OCI-M2 (cell line): ENCODE measurements around the gene NTSR2.

Experiments
- DNase-seq: peaks from one replicate; lab custom pipeline; 2025; ENCODE audit not compliant: unreplicated experiment; lab: John Stamatoyannopoulos, UW

The NTSR2 gene

GRCh38 chr2:11630855-11631254 lies 39.1 kb downstream of the NTSR2 start:
- DNase-seq = no peak

- DNase-seq = no peak
Observed at GRCh38 chr2:11629851-11630250, 40.1 kb downstream of the NTSR2 start.

GRCh38 chr2:11629215-11629614 lies 40.8 kb downstream of the NTSR2 start:
- no peak for DNase-seq

GRCh38 chr2:11628675-11629074 lies 41.3 kb downstream of the NTSR2 start:
- DNase-seq = no peak

GRCh38 chr2:11625671-11626070 lies 44.3 kb downstream of the NTSR2 start:
- no peak for DNase-seq

GRCh38 chr2:11624893-11625292 lies 45.1 kb downstream of the NTSR2 start:
- DNase-seq = no peak

- no peak for DNase-seq
Observed at GRCh38 chr2:11622611-11623010, 47.4 kb downstream of the NTSR2 start.

- DNase-seq = no peak
Observed at GRCh38 chr2:11621410-11621809, 48.6 kb downstream of the NTSR2 start.

GRCh38 chr2:11618708-11619062 lies 51.3 kb downstream of the NTSR2 start:
- no peak for DNase-seq

GRCh38 chr2:11617984-11618707 lies 51.8 kb downstream of the NTSR2 start:
- no peak for DNase-seq

- no peak for DNase-seq
Observed at GRCh38 chr2:11617527-11617926, 52.5 kb downstream of the NTSR2 start.

GRCh38 chr2:11616851-11617415 lies 53.1 kb downstream of the NTSR2 start:
- no peak for DNase-seq

- DNase-seq = no peak
Observed at GRCh38 chr2:11616097-11616687, 53.8 kb downstream of the NTSR2 start.

GRCh38 chr2:11615209-11615608 lies 54.8 kb downstream of the NTSR2 start:
- DNase-seq = no peak

- no peak for DNase-seq
Observed at GRCh38 chr2:11613297-11613696, 56.7 kb downstream of the NTSR2 start.

- DNase-seq = no peak
Observed at GRCh38 chr2:11612553-11613215, 57.3 kb downstream of the NTSR2 start.

GRCh38 chr2:11611251-11611650 lies 58.7 kb downstream of the NTSR2 start:
- DNase-seq = no peak

- no peak for DNase-seq
Observed at GRCh38 chr2:11610624-11611242, 59.3 kb downstream of the NTSR2 start.
